Measurements from ENCODE around the gene COX7A2L.

DNA sequence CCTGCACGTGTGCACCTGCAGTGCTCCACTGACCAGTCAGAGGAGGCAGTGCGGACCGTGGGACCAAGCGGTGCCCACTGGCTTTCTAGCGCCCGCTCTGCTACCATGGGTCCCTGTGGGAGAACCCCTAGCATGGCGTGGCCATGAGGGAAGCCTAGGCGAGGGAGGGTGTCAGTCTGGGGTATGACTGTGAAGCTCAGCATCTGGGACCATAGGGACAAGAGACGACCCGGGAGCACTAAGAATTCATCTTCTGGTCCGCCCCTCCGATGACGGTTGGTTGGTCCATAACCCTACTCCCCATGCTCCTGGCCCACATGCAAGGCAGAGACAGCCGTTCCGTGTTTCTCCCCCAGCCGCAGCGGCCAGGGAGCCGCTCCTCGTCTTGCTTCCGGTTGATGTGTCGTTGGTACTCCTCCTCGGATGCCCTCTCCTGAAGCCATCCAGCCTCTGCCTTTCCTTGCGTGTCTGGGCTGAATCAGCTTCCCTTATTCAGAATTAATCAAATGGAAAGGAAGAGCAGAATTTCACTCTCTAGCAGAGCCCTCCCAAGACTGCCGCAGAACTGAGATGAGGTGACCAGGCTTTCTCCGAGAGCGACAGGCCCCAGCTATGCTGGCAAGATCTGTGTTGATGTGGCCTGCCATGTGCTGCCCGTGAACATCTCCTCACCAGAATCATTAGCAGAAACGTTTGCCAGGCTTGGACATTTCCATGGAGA is 23.0 kb downstream of the COX7A2L start:
- TF ChIP-seq, protein P1, sequence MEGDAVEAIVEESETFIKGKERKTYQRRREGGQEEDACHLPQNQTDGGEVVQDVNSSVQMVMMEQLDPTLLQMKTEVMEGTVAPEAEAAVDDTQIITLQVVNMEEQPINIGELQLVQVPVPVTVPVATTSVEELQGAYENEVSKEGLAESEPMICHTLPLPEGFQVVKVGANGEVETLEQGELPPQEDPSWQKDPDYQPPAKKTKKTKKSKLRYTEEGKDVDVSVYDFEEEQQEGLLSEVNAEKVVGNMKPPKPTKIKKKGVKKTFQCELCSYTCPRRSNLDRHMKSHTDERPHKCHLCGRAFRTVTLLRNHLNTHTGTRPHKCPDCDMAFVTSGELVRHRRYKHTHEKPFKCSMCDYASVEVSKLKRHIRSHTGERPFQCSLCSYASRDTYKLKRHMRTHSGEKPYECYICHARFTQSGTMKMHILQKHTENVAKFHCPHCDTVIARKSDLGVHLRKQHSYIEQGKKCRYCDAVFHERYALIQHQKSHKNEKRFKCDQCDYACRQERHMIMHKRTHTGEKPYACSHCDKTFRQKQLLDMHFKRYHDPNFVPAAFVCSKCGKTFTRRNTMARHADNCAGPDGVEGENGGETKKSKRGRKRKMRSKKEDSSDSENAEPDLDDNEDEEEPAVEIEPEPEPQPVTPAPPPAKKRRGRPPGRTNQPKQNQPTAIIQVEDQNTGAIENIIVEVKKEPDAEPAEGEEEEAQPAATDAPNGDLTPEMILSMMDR (IDR thresholded peaks at IDR 0.05): no peak
- TF ChIP-seq POLR2A (IDR thresholded peaks at IDR 0.05): no peak
- TF ChIP-seq POLR2AphosphoS5 (IDR thresholded peaks at IDR 0.05): no peak
